ENCODE measurements around the gene C1QL1.

The C1QL1 gene

DNA sequence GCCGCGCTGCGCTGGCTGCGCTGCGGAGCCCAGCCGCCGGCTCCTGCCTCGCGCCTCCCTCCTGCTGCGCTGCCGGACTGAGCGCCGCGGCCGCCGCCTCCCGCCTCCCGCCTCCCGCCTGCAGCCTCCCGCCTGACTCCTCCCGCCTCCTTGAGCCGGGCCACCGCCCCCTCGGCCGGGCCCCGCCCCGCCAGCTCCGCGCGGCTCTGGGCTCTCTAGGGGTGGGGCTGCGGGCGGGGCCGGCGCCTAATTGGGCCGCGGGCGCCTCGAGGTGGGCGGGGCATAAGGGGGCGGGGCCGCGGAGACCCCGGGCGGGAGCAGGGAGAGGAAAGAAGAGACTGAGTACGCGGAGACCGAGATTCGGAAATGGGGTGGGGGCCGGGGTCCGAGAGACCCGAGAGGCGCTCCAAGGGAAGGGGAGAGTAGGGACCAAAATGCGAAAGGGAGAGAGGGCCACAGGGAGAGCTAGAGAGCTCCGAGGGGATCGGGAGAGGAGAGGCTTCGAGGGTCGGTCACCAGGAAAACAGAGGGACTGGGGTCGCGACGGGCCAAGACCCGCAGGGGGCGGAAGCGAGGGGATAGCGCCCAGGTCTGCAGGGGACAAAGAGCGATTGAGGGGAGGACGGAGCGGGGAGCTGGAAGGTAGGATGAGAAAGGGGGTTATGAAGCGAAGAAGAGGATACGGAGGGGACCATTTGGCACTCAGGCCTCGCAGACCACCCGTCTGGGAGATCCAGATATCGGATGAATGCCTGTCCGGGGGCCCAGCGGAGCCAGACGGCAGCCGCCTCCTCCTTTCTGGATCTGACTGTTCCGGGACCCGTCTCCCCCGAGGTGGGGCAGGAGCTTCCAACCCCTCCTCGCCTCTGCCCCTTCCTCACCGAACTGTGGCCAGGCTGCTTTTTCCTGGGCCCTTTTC, at the start of gene C1QL1:
Gene C1QL1, minus strand, starts transcription at position 79 of the 919 bp plus-strand sequence. CDS start 255 bp downstream, outside the sequence.
- Mint-ChIP-seq H3K36me3 (ENCODE audit: low read depth) (no peaks in the 10 kb centered on the region), H3K4me3 (peak within 1 kb of the TSS; percentile 68), H3K9me3 (no peaks in the 10 kb centered on the region), H3K27me3 (peaks cover 71% of the 10 kb centered on the region), H3K4me1 (ENCODE audit: low read depth) (peaks cover 43% of the 10 kb centered on the region), H3K27ac (no peak within 1 kb of the TSS)
- DNase-seq: peak; percentile 92

DNA sequence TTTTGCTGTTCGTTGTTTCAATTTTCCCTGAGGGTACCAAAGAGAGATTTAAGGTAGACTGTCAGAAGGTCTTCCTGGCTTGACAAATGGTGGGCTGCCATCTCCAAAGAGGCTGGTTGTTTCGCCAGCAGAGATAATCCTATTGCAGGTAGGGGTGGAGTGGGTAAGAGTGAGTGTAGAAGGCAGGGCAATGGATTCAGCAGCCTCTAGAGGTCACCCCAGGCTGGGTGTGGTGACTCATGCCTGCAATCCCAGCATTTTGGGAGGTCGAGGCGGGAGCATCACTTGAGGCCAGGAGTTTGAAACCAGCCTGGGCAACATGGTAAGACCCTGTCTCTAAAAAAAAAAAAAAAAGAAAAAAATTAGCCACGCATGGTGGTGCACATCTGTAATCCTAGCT, 48.7 kb upstream of the C1QL1 start:
- H3K9me3 Mint-ChIP-seq: no peaks in the 10 kb centered on the region
- peaks cover 22% of the 10 kb centered on the region for H3K4me1 Mint-ChIP-seq (ENCODE audit: low read depth)
- no peak for DNase-seq
- no peak overlapping the region for H3K4me3 Mint-ChIP-seq
- H3K27me3 Mint-ChIP-seq: peaks cover 46% of the 10 kb centered on the region
- no peak overlapping the region for H3K27ac Mint-ChIP-seq
- H3K36me3 Mint-ChIP-seq (ENCODE audit: low read depth): no peaks in the 10 kb centered on the region

DNA sequence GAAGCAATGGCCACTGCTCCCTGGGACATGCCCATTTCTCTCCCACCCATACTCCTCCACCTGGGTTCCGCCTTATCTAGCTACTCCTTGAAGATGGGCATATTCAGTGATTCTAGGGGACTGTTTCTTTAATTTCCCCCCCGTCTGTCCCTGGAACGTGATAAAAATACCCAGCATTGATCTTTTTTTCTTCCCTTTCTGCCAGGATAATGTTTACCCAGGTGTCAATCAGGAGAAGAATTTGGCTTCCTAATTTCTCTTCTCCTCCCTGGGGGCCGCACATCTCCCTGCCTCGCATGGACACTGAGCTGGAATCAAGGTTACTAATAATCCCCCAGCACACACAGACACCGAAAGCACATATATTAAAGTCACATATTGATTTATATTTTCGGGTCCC, 48.1 kb upstream of the C1QL1 start:
- Mint-ChIP-seq H3K4me1 (ENCODE audit: low read depth) (peaks cover 16% of the 10 kb centered on the region), H3K9me3 (no peaks in the 10 kb centered on the region), H3K27ac (no peak overlapping the region), H3K4me3 (no peak overlapping the region), H3K27me3 (peaks cover 42% of the 10 kb centered on the region), H3K36me3 (ENCODE audit: low read depth) (no peaks in the 10 kb centered on the region)
- DNase-seq: no peak

DNA sequence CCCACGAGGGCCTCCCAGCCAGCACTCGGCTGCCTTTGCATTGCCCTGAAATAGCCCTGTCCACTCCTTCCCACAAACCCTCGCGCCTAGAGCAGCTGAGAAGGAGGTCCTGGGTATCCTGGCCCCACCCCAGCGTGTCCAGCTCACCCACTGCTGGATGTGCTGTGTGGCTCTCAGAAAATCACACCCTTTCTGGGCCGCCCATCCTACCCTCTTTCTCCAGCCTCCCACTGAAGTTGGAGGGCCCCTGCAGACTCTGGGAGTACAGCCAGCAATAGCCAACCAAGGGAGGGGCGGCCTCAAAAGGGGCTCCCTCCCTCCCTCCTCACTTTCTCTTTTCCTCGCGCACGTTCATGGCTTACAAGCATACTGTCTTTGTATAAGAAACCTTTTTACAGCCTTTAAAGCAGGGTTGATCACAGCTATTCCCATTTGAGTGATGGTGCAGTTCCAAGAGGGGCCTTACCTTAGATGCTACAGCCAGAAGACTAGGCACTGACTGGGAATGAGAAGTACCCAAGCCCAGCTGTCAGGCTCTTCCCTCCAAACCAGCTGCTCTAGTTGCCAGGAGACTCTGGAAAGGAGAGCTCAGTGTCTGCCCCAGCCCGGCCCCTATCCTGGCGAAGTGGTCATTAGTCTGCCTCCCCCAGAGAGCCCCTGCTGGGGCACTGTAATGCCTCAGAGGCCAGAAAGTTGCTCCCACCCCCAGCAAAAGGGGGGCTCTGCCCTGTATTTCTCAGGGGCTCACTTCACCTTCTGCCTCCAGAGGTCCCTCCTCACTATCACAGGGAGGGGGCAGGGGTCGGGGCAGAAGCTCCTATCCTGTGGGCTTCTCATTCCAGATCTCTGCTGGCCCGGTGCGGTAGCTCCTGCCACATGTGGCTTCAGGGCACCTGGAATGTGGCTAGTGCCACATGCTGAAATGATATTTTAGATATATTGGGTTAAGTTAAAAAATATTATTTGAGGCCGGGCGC, 45.2 kb upstream of the C1QL1 start:
- Mint-ChIP-seq H3K4me3 (no peak overlapping the region), H3K27ac (no peak overlapping the region), H3K27me3 (peaks cover 25% of the 10 kb centered on the region), H3K9me3 (no peaks in the 10 kb centered on the region), H3K4me1 (ENCODE audit: low read depth) (peaks cover under 1% of the 10 kb centered on the region), H3K36me3 (ENCODE audit: low read depth) (no peaks in the 10 kb centered on the region)
- DNase-seq: no peak

DNA sequence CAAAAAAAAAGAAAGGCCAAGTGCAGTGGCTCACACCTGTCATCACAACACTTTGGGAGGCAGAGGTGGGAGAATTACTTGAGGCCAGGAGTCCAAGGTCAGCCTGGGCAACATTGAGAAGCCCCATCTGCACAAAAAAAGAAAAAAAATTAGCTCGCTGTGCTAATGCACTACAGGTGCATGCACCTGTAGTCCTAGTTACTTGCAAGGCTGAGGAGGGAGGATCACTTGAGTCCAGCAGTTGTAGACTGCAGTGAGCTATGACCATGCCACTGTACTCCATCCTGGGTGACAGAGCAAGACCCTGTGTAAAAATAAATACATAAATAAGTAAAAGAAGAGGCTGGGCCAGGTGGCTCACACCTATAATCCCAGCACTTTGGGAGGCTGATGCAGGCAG, 43.7 kb upstream of the C1QL1 start:
- Mint-ChIP-seq H3K36me3 (ENCODE audit: low read depth) (no peaks in the 10 kb centered on the region), H3K27ac (no peak overlapping the region), H3K9me3 (no peaks in the 10 kb centered on the region), H3K4me3 (no peak overlapping the region), H3K4me1 (ENCODE audit: low read depth) (no peaks in the 10 kb centered on the region), H3K27me3 (peaks cover 26% of the 10 kb centered on the region)
- no peak for DNase-seq

DNA sequence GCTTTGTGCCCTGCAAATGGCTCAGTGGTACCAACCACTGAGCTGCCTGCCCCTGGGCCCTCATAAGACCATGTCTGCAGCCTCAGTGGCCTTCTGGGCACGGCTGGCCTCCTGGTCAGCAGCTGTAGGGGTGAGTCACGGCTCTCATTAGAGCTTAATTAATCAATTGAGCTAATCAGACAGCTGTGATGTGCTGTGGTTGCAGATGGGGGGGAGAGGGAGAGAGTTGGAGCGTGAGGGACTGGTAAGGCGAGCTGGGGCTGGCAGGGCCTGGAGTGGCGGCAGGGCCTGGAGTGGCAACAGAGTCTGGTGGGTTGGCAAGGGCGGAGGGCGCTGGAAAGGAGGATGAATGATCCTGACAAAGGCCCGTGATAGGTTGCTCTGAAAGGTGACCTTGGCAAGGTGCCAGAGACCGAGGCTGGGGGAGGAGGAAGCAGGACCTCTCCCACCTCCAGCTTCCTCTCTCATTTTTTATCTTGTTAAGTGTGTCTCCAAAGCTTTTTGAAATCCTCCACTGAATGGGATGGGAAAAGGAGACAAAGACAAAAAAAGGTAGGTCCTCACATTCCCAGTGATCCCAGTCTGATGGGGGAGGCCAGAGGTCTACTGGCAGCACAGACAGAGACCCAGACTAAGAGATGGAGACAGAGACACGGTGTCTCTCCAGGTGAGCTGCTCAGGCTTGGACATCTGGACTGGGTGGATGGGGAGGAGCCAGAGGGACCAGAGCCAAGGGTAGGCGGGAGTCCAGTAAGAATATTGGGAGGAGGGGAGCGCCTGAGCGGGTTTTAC, 41.8 kb upstream of the C1QL1 start:
- Mint-ChIP-seq H3K36me3 (ENCODE audit: low read depth) (no peaks in the 10 kb centered on the region), H3K27ac (no peak overlapping the region), H3K4me1 (ENCODE audit: low read depth) (no peaks in the 10 kb centered on the region), H3K27me3 (peaks cover 20% of the 10 kb centered on the region), H3K9me3 (no peaks in the 10 kb centered on the region), H3K4me3 (no peak overlapping the region)
- DNase-seq: no peak

DNA sequence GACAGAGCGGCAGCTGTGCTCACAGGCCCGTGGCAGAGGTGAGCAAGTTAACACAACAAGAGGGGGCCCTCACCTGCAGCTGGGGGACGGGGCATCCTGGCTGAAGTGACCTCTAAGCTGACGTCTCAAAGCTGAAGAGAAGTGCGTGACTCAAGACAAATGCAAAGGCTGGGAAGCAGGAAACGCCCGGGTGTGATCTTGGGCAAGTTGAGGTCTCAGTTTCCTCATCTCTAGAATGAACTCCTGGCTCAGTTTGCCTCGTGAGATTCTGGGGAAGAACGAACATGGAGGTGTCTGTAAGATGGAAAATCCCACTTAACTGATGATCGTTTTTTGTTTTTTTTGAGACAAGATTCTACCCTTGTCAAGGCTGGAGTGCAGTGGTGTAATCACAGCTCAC, 40.1 kb upstream of the C1QL1 start:
- H3K9me3 Mint-ChIP-seq: no peaks in the 10 kb centered on the region
- no peaks in the 10 kb centered on the region for H3K36me3 Mint-ChIP-seq (ENCODE audit: low read depth)
- H3K4me3 Mint-ChIP-seq: no peak overlapping the region
- no peak for DNase-seq
- H3K27ac Mint-ChIP-seq: no peak overlapping the region
- H3K27me3 Mint-ChIP-seq: peaks cover 25% of the 10 kb centered on the region
- no peaks in the 10 kb centered on the region for H3K4me1 Mint-ChIP-seq (ENCODE audit: low read depth)

DNA sequence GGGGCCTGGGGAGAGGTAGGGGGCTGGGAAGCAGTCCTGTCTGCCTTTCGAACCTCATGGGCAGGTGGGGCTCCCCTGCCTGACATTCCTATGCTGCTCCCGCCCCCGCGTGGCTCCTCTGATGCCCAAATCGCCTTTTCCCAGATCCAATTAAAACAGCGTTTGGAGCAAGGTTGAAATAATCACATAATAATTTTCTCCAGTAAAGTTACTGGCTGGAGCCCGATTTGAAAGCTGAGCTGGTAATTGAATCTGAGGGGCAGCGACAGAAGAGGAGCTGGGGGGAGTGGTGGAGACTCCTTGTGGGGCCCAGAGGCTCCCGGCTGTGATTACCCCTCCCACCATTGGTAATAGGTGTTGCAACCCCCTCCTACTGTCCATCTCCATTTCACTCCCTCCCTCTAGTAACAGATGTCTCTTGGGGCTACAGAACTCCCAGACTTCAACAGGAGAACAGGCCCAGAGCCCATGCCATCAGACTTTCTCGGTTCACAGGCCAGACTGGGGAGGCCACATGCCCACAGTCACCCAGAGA, 38.9 kb upstream of the C1QL1 start:
- H3K4me1 Mint-ChIP-seq (ENCODE audit: low read depth): no peaks in the 10 kb centered on the region
- no peak overlapping the region for H3K4me3 Mint-ChIP-seq
- no peaks in the 10 kb centered on the region for H3K9me3 Mint-ChIP-seq
- H3K36me3 Mint-ChIP-seq (ENCODE audit: low read depth): no peaks in the 10 kb centered on the region
- no peak overlapping the region for H3K27ac Mint-ChIP-seq
- H3K27me3 Mint-ChIP-seq: peaks cover 25% of the 10 kb centered on the region
- no peak for DNase-seq

DNA sequence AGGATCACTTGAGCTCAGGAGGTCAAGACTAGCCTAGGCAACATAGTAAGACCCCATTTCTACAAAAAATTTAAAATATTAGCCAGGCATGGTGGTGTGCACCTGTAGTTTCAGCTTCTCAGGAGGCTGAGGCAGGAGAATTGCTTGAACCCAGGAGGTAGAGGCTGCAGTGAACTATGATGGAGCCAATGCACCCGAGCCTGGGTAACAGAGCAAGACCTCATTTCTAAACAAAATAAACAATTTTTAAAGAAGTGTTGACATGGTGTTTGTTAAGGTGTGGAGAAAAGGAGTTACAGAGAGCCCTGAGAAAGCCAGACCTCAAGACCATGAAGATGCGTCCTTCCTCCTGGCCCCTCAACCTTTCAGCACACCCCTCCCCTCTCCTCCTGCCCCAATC, 37.6 kb upstream of the C1QL1 start:
- no peaks in the 10 kb centered on the region for H3K9me3 Mint-ChIP-seq
- no peak for DNase-seq
- H3K27ac Mint-ChIP-seq: no peak overlapping the region
- H3K36me3 Mint-ChIP-seq (ENCODE audit: low read depth): no peaks in the 10 kb centered on the region
- H3K4me3 Mint-ChIP-seq: no peak overlapping the region
- peaks cover 25% of the 10 kb centered on the region for H3K27me3 Mint-ChIP-seq
- H3K4me1 Mint-ChIP-seq (ENCODE audit: low read depth): no peaks in the 10 kb centered on the region

DNA sequence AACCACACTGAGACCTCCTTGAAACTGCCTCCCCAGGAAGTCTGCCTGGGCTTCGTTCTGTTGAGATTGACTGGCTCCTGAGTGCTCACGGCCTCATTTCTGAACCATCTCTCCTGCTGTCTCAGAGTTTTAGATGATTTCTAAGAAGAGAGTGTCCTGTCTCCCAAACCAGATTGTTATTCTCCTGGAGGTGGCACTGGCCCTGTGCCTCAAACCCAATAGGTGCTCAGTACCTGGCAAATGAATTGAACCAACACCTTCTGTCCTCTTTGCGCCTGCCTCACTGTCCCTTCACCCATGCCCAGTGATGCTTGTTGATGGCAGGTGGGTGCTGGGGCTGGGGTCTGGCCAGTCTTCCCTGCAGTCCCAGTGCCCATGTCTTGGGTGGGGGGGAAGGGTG, 36.3 kb upstream of the C1QL1 start:
- no peaks in the 10 kb centered on the region for H3K4me1 Mint-ChIP-seq (ENCODE audit: low read depth)
- DNase-seq: no peak
- peaks cover 5% of the 10 kb centered on the region for H3K9me3 Mint-ChIP-seq
- no peak overlapping the region for H3K4me3 Mint-ChIP-seq
- no peaks in the 10 kb centered on the region for H3K36me3 Mint-ChIP-seq (ENCODE audit: low read depth)
- H3K27me3 Mint-ChIP-seq: peaks cover 19% of the 10 kb centered on the region
- no peak overlapping the region for H3K27ac Mint-ChIP-seq

DNA sequence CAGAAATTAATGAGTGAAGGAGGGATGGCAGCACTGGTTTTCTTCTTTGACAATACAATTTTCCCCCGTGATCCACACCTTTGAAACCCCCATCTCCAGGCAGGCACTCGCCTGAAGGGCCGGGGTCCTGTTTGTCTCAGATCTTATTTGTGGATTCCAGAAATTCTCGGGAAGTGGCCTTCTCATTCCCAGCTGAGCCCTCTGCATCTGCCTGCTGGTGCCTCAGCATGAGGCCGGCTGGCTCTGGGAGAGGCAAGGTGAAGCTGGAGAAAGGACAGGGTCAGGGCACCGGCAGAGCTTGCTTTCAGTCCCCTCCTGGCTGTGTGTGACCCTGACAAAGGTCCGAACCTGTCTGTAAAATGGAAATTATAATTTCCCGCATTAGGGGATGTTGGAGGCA, 35.8 kb upstream of the C1QL1 start:
- H3K36me3 Mint-ChIP-seq (ENCODE audit: low read depth): no peaks in the 10 kb centered on the region
- H3K9me3 Mint-ChIP-seq: peaks cover 10% of the 10 kb centered on the region
- H3K4me3 Mint-ChIP-seq: no peak overlapping the region

DNA sequence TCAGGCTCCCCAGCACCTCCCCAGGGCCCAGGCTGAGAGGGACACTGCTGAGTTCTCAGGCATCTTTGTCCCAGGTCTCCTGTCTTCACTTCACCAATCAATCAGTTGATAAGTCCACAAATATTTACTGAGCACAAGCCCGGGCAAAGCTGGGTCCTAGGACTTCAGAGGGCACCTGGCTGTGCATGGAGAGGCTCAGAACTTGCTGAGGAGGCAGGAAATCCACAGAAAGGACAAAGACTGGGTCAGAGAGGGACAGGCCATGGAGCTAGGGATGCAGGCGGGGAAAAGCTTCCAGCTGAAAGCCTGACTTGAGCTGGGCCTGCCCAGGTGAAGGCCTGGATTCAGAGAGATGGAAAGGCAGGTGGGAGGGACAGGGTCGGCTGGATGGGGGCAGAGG, 33.2 kb upstream of the C1QL1 start:
- DNase-seq: no peak
- peaks cover 14% of the 10 kb centered on the region for H3K27me3 Mint-ChIP-seq
- H3K9me3 Mint-ChIP-seq: peaks cover 10% of the 10 kb centered on the region
- no peaks in the 10 kb centered on the region for H3K36me3 Mint-ChIP-seq (ENCODE audit: low read depth)
- no peak overlapping the region for H3K27ac Mint-ChIP-seq
- H3K4me1 Mint-ChIP-seq (ENCODE audit: low read depth): no peaks in the 10 kb centered on the region
- H3K4me3 Mint-ChIP-seq: no peak overlapping the region

More for the DNA sequence above, 35.8 kb upstream of the C1QL1 start:
- H3K27ac Mint-ChIP-seq: no peak overlapping the region
- DNase-seq: no peak
- no peaks in the 10 kb centered on the region for H3K4me1 Mint-ChIP-seq (ENCODE audit: low read depth)
- peaks cover 19% of the 10 kb centered on the region for H3K27me3 Mint-ChIP-seq

DNA sequence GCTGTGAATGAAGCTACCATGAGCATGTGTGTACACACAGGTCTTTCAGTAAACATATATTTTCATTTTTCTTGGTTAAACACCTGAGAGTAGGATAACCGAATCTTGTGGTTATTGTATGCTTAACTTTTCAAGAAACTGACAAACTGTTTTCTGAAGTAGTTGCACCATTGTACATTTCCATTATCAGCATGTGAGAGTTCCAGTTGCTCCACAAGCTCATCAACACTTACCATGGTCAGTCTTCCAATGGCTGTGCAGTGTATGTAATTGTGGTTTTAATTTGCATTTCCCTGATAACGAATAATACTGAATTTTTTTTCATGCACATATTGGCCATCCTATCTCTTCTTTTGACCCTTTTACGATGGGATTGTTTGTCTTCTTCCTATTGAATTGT, 31.3 kb upstream of the C1QL1 start:
- Mint-ChIP-seq H3K9me3 (peaks cover 10% of the 10 kb centered on the region), H3K4me1 (ENCODE audit: low read depth) (no peaks in the 10 kb centered on the region), H3K4me3 (no peak overlapping the region), H3K27me3 (peaks cover 18% of the 10 kb centered on the region), H3K27ac (no peak overlapping the region), H3K36me3 (ENCODE audit: low read depth) (no peaks in the 10 kb centered on the region)
- DNase-seq: no peak

DNA sequence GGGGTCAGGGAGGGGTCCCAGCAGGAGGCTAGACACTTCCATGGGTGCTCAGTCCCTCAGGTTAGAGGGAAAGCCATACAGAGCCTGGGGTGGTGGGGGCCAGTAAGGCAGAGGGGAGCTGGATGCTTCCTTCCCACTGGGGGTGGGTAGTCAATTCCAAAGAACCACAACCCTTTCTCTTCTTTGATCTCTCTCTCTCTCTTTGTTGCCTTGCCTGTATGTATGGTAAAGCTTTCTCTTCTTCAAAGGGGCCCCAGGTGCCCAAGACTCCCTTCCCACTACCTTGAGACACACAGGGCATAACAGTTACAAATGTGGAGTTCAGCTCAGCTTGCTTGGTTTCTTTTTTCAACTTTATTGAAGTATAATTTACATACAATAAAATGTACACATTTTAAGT, 30.5 kb upstream of the C1QL1 start:
- Mint-ChIP-seq H3K27ac (no peak overlapping the region), H3K36me3 (ENCODE audit: low read depth) (no peaks in the 10 kb centered on the region), H3K4me3 (no peak overlapping the region), H3K4me1 (ENCODE audit: low read depth) (no peaks in the 10 kb centered on the region), H3K27me3 (peaks cover 14% of the 10 kb centered on the region), H3K9me3 (peaks cover 10% of the 10 kb centered on the region)
- no peak for DNase-seq

Measured in activated T-cell treated with anti-CD3 and anti-CD28 coated beads, Interleukin-2, amount 50 U/mL, for 24 hours (primary cell).